Gastroesophageal sphincter (tissue), 3 donors: ENCODE data around the gene XPNPEP2.

Experiments used
- CTCF ChIP-seq, 4 experiments: fragments of 200-600 bp in 2 of 4; fragments of 450-650 bp in 2 of 4; sonication (generic) in 1 of 4; IDR thresholded peaks; one replicate each; pipeline ENCODE4 v1.5.1; 2017 to 2019; ENCODE audit warnings: antibody characterized with exemption in 4 of 4, mild to moderate bottlenecking in 2 of 4, moderate library complexity in 2 of 4
- POLR2A ChIP-seq, 2 donors: fragments of 450-650 bp; IDR thresholded peaks; one replicate each; pipeline ENCODE4 v1.6.1; 2017; ENCODE audit warnings: antibody characterized with exemption in 2 of 2, mild to moderate bottlenecking in 2 of 2, moderate library complexity in 1 of 2
- POLR2AphosphoS5 ChIP-seq: sonication (generic); formaldehyde crosslinking; IDR thresholded peaks from one replicate; pipeline ENCODE4 v1.6.1; 2017; ENCODE audit warnings: antibody characterized with exemption

GRCh38 chrX:129782706-129783105 is 43.9 kb downstream of the XPNPEP2 start:
- TF ChIP-seq POLR2A (IDR thresholded peaks at IDR 0.05) (no peak), CTCF (IDR thresholded peaks at IDR 0.05) (no peak), POLR2AphosphoS5 (no peak)
